Fibroblast of lung (primary cell): ENCODE measurements around the gene ZNF14.

Source experiments
- EZH2 ChIP-seq: IDR thresholded peaks from 2 replicates; pipeline ENCODE4 v1.5.1; 2012; ENCODE audit warnings: low read length, control low read depth, mild to moderate bottlenecking; ENCODE audit errors: missing control alignments
- TF ChIP-seq, protein P1 (sequence below), 2 donors: IDR thresholded peaks in 1 of 2; conservative IDR thresholded peaks in 1 of 2; 1 replicate in 1 of 2; 2 replicates in 1 of 2; pipeline ENCODE4 v1.5.1; 2011 to 2012; ENCODE audit warnings: low read length in 2 of 2, control low read depth in 1 of 2, inconsistent platforms in 1 of 2, low read depth in 1 of 2, mild to moderate bottlenecking in 1 of 2

DNA sequence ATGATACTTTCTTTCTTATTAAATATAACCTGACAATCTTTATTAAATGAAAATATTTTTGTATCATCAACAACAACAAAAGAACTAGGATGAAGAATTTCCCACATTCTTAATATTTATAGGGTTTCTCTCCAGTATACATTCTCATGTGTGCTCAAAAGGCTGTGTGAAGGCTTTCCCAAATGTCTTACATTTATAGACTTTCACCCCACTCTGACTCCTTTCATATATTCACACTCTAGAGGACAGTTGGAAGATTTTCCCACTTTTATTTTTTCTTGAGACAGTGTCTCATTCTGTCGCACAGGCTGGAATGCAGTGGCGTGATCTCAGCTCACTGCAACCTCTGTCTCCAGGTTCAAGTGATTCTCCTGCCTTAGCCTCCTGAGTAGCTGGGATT is 22.4 kb downstream of the ZNF14 start:
- TF ChIP-seq, protein P1, sequence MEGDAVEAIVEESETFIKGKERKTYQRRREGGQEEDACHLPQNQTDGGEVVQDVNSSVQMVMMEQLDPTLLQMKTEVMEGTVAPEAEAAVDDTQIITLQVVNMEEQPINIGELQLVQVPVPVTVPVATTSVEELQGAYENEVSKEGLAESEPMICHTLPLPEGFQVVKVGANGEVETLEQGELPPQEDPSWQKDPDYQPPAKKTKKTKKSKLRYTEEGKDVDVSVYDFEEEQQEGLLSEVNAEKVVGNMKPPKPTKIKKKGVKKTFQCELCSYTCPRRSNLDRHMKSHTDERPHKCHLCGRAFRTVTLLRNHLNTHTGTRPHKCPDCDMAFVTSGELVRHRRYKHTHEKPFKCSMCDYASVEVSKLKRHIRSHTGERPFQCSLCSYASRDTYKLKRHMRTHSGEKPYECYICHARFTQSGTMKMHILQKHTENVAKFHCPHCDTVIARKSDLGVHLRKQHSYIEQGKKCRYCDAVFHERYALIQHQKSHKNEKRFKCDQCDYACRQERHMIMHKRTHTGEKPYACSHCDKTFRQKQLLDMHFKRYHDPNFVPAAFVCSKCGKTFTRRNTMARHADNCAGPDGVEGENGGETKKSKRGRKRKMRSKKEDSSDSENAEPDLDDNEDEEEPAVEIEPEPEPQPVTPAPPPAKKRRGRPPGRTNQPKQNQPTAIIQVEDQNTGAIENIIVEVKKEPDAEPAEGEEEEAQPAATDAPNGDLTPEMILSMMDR (conservative IDR thresholded peaks at IDR 0.05 in 1 of 2, IDR thresholded peaks at IDR 0.05 in 1 of 2; ENCODE audit: low read depth in 1 of 2, low read length in 2 of 2) = no peak
- no peak for TF ChIP-seq EZH2
